Stimulated activated naive B cell treated with anti-CD40 and anti-IgM and Interleukin-4, amounts not matched to agents 10 μg/mL and 1 μg/mL and 100 μg/mL, for 72 hours (primary cell): ENCODE results near the gene MINDY3.
"Not testable (repeated sequence)": the region's sequence is repeated elsewhere in the genome, so short reads cannot be mapped to it uniquely, and the experiment has no call there.

ENCODE experiments used
- ATAC-seq, 2 donors: fragments of 150-1000 bp; cut with Tn5 transposase; replicated peaks; 2 replicates each; pipeline ENCODE4 v1.10.0; 2021; ENCODE audit warnings: moderate library complexity in 1 of 2
- DNase-seq: peaks from one replicate; pipeline ENCODE4 v3.0.0; 2021
- H3K27ac Mint-ChIP-seq: one replicate; pipeline ENCODE4 v1.8.0; 2022; ENCODE audit warnings: mild to moderate bottlenecking, mixed read lengths
- H3K27me3 Mint-ChIP-seq, 2 donors: one replicate each; pipeline ENCODE4 v1.8.0; 2022; ENCODE audit warnings: mixed read lengths in 2 of 2
- H3K36me3 Mint-ChIP-seq, 2 donors: one replicate each; pipeline ENCODE4 v1.8.0; 2022; ENCODE audit warnings: mixed read lengths in 2 of 2, mild to moderate bottlenecking in 1 of 2
- H3K4me1 Mint-ChIP-seq, 2 donors: one replicate each; pipeline ENCODE4 v1.8.0; 2022; ENCODE audit warnings: mixed read lengths in 2 of 2, mild to moderate bottlenecking in 1 of 2
- H3K4me3 Mint-ChIP-seq, 2 donors: one replicate each; pipeline ENCODE4 v1.8.0; 2022; ENCODE audit warnings: mild to moderate bottlenecking in 2 of 2, mixed read lengths in 2 of 2, moderate library complexity in 1 of 2
- H3K9me3 Mint-ChIP-seq, 2 donors: one replicate each; pipeline ENCODE4 v1.8.0; 2022; ENCODE audit warnings: mixed read lengths in 2 of 2, mild to moderate bottlenecking in 1 of 2

The MINDY3 gene

DNA sequence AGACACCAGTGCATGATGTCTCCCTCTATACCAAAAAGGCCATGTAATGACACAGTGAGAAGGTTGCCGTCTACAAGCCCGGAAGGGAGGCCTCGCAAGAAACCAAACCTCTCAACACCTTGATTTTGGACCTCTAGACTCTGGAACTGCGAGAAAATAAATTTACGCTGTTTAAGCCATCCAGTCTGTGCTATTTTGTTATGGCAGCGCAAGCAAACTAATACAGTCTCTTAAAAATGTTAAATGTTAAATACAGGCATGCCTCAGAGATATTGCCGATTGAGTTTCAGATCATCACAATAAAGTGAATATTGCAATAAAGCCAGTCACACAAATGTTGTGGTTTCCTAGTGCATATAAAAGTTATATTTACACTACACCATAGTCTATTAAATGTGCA lies 5.0 kb upstream of the MINDY3 start:
- H3K9me3 Mint-ChIP-seq: peaks cover 4 to 6% of the 10 kb centered on the region in 2 donors
- H3K36me3 Mint-ChIP-seq: peaks cover 2 to 4% of the 10 kb centered on the region in 2 donors
- no peak overlapping the region for H3K27ac Mint-ChIP-seq
- H3K27me3 Mint-ChIP-seq: peaks cover 42 to 55% of the 10 kb centered on the region in 2 donors
- no peak for ATAC-seq
- H3K4me1 Mint-ChIP-seq: no peaks in the 10 kb centered on the region
- DNase-seq: no peak
- H3K4me3 Mint-ChIP-seq: no peak overlapping the region

DNA sequence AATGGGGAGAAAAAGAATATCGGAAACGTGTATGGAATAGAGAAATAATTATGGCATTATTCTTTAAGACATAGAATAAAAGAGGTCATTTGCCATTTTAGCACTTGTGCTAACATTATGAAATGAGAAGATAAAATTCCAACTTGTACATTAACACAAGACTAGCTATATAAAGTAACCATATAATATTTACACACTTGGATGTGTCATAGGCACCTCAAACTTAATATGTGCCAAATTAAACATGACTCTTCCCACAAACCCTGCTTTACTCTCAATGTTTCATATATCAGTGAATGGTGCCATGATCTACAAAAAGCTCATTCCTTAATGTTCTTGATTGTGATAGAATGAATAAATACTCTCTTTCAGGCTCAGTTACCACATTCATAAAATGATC lies 4.1 kb upstream of the MINDY3 start:
- peaks cover 0 to 2% of the 10 kb centered on the region in 2 donors for H3K4me1 Mint-ChIP-seq
- ATAC-seq: no peak
- no peak overlapping the region for H3K4me3 Mint-ChIP-seq
- DNase-seq: no peak
- H3K9me3 Mint-ChIP-seq: peaks cover 4 to 6% of the 10 kb centered on the region in 2 donors
- H3K27me3 Mint-ChIP-seq: peaks cover 42 to 52% of the 10 kb centered on the region in 2 donors
- peaks cover 2 to 4% of the 10 kb centered on the region in 2 donors for H3K36me3 Mint-ChIP-seq
- no peak overlapping the region for H3K27ac Mint-ChIP-seq

DNA sequence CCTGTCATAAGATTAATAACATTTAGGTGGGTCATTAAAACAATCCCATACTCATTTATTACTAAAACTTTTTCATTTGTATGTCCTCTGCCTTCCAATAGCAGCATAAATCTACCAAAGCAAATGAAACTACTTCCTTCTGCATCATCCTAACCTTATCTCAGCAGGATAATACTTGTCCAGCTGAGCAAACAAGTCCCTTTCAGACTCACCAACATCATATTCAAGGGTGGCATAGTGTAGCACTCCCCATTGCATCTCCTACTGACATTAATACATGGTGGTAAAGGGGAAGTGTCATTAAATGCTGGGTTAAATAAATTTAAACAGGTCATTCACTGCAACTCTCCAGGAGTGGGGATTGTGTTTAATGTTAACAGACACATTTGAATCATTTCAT lies 3.4 kb upstream of the MINDY3 start:
- H3K36me3 Mint-ChIP-seq: peaks cover 2 to 4% of the 10 kb centered on the region in 2 donors
- H3K27ac Mint-ChIP-seq: no peak overlapping the region
- DNase-seq: no peak
- peaks cover 41 to 50% of the 10 kb centered on the region in 2 donors for H3K27me3 Mint-ChIP-seq
- ATAC-seq: no peak
- peaks cover 3 to 5% of the 10 kb centered on the region in 2 donors for H3K4me1 Mint-ChIP-seq
- H3K9me3 Mint-ChIP-seq: peaks cover 4 to 6% of the 10 kb centered on the region in 2 donors
- no peak overlapping the region for H3K4me3 Mint-ChIP-seq

DNA sequence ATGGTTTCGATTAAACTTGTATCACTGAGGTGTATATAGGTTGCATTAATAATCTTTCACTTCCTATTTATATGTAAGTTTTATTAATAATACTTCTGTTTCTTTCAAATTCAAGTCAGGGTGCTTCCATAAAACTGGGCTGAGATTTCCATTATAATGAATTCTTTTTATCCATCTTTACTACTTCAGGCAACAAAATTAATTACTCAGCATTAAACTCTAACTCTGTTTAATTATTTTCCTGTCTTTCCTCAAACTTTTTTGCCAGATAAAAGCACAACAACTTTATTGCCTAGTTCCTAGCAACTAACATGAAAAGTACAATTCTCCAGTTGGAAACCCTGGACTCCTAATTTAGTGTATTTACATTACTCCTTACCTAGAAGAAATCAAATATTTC lies 3.0 kb upstream of the MINDY3 start:
- peaks cover 5% of the 10 kb centered on the region in 2 donors for H3K4me1 Mint-ChIP-seq
- H3K36me3 Mint-ChIP-seq: peaks cover 2 to 4% of the 10 kb centered on the region in 2 donors
- H3K9me3 Mint-ChIP-seq: peaks cover 4 to 6% of the 10 kb centered on the region in 2 donors
- no peak overlapping the region for H3K27ac Mint-ChIP-seq
- H3K4me3 Mint-ChIP-seq: no peak overlapping the region
- peaks cover 38 to 47% of the 10 kb centered on the region in 2 donors for H3K27me3 Mint-ChIP-seq
- DNase-seq (no peak), ATAC-seq (no peak)

DNA sequence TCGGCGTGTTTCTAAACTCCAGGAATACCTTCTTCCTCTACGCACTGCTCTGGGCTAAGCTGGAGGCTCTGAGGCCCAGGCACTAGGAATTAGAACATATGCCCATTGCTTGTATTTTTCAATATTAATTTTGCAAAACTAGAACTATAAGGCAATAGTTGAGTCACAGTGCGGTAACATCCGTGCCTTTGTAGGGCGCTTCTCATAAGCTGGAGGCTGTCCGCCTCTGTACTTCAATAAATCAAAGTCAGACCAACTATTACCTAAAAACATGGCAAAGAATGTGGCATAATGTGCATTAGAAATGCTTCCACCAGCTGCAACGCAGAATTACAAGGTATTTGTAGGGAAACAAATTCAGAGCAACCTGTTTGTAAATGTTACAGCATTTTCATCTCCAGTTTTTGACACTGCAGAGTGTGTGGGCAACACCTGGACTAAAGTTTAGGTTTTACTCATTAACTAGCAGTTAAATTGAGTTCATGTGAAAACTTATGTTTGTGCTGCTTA lies 440 bp upstream of the MINDY3 start:
- H3K27ac Mint-ChIP-seq: peak overlapping the region; percentile 93
- peaks cover 3 to 13% of the 10 kb centered on the region in 2 donors for H3K36me3 Mint-ChIP-seq
- no peak for ATAC-seq
- peaks cover 0 to 3% of the 10 kb centered on the region in 2 donors for H3K9me3 Mint-ChIP-seq
- no peak for DNase-seq
- peak overlapping the region; percentile 97 to 98 for H3K4me3 Mint-ChIP-seq
- H3K4me1 Mint-ChIP-seq: peaks cover 15 to 25% of the 10 kb centered on the region in 2 donors
- H3K27me3 Mint-ChIP-seq: peaks cover 16 to 24% of the 10 kb centered on the region in 2 donors

DNA sequence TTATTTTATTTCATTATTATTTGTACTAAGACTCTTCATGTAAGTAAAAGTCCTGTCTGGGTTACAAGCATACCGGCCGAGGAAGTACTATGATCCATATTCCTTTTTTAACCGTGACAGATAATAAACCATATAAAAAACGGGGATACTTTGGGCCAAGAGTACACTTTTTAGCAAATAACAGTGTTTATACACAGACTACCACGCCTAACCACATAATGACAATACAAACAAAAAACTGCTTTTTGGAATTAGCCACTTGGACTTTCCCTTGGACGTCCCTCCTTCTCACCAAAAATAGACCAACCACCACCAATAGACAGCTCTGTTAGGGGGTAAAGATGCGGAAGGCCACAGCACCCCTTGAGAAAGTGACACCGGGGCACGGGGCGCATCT lies 800 bp downstream of the MINDY3 start:
- H3K9me3 Mint-ChIP-seq: peaks cover 0 to 3% of the 10 kb centered on the region in 2 donors
- H3K36me3 Mint-ChIP-seq: peaks cover 7 to 14% of the 10 kb centered on the region in 2 donors
- DNase-seq: no peak
- H3K4me3 Mint-ChIP-seq: peak overlapping the region; percentile 97 to 98
- peaks cover 15 to 28% of the 10 kb centered on the region in 2 donors for H3K4me1 Mint-ChIP-seq
- peaks cover 10 to 13% of the 10 kb centered on the region in 2 donors for H3K27me3 Mint-ChIP-seq
- ATAC-seq: no peak
- peak overlapping the region; percentile 93 for H3K27ac Mint-ChIP-seq

DNA sequence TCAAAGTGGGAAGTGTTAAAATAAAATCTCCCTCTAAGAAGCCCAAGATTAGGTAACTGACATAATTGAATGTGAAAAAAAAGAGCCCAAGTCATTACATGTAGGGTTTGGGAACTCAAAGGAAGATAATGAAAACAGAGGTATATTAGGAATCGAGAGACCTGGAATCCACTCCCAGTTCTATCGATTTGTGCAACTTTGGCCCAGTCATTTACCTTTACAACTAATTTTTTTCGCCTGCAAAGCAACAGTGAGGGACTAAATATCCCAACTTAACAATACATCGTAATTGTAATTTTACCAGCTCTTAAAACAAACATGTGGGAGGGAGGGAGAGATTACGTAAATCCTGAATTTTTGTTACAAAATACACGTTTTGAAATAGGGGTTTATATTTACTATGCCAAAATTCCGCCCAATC lies 1.4 kb downstream of the MINDY3 start:
- DNase-seq: no peak
- peaks cover 13 to 21% of the 10 kb centered on the region in 2 donors for H3K36me3 Mint-ChIP-seq
- peak overlapping the region; percentile 62 to 71 for H3K4me3 Mint-ChIP-seq
- ATAC-seq: no peak
- no peak overlapping the region for H3K27ac Mint-ChIP-seq
- peaks cover 0 to 2% of the 10 kb centered on the region in 2 donors for H3K9me3 Mint-ChIP-seq
- peaks cover 15 to 33% of the 10 kb centered on the region in 2 donors for H3K4me1 Mint-ChIP-seq
- H3K27me3 Mint-ChIP-seq: peaks cover 6% of the 10 kb centered on the region in 2 donors

DNA sequence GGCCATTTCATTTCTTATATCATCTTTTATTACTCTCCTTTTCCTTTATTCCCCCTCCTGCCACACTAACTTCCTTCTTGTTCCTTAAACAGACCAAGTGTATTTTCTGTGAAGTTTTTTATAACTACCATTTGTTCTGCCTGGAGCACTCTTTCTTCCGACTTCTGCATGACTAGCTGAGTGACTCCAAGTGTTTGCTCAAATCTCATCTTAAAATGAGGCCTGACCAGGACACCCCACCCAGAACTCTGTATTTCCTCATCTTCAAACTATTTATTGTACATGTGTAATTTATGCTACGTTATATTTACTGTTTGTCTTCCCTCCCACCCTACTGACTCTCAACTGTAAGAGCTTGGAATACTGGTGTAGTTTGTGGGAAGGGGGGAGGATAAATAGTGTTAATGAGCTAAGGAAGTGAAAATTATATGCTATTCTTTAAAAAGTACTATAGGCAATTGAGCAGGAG lies 3.2 kb downstream of the MINDY3 start:
- no peak overlapping the region for H3K27ac Mint-ChIP-seq
- ATAC-seq: no peak
- no peaks in the 10 kb centered on the region for H3K27me3 Mint-ChIP-seq
- no peak for DNase-seq
- no peak overlapping the region for H3K4me3 Mint-ChIP-seq
- peaks cover 19 to 37% of the 10 kb centered on the region in 2 donors for H3K4me1 Mint-ChIP-seq
- peaks cover 2% of the 10 kb centered on the region in 2 donors for H3K9me3 Mint-ChIP-seq
- peaks cover 20 to 33% of the 10 kb centered on the region in 2 donors for H3K36me3 Mint-ChIP-seq

DNA sequence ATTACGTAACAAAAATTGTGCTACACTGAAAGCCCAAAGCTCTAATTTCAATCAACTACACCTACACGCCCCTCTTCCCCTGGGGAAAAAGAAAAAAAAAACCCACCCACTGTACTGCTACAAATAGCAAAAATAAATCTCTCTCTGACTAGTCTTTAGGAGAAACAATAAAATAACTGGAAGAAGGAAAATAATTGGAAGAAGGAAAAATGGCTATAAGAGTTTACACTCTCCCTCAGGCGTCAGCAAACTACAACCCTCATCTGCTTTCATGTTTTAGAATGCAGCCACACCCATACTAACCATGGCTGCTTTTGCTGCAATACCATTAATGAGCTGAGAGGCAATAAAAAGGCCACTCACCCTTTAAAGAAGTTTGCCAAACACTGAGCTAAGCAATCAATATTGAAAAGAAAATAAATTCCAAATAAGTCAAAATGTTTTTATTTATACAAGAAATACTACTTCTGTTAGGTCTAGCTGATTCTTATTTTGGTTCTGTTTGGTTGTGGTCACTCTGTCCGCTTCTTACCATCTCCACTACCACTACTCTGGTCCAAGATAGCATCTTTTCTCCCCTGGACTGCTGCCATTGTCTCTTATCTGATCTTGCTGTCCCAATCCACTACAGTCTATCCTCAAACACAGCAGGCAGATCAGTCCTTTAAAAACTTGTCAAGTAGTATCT lies 3.8 kb downstream of the MINDY3 start:
- Mint-ChIP-seq H3K9me3 (peaks cover 9% of the 10 kb centered on the region in 2 donors), H3K4me1 (peaks cover 25 to 37% of the 10 kb centered on the region in 2 donors), H3K27ac (no peak overlapping the region), H3K36me3 (peaks cover 27 to 39% of the 10 kb centered on the region in 2 donors), H3K27me3 (no peaks in the 10 kb centered on the region), H3K4me3 (no peak overlapping the region)
- ATAC-seq (no peak), DNase-seq (no peak)

DNA sequence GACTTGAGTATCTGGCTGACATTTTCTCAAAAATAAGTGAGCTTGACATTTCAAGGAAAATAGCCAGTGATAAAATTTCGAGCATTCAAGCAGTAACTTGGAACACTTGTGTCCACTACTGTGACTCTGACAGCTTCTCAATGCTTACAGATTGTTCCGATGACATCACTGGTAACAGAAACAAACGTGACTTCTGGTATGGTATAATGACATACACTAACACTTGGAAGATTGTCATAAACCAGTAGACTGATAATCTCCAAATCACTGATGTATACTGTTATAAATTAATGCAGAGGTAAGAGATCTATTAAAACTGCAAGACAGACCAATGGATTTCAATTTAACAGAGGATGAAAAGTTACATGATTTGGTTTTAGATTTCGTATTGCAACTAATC lies 6.5 kb downstream of the MINDY3 start:
- Mint-ChIP-seq H3K27ac (no peak overlapping the region), H3K4me3 (no peak overlapping the region), H3K9me3 (peaks cover 18 to 19% of the 10 kb centered on the region in 2 donors), H3K27me3 (no peaks in the 10 kb centered on the region), H3K4me1 (peaks cover 25 to 35% of the 10 kb centered on the region in 2 donors), H3K36me3 (peaks cover 48 to 63% of the 10 kb centered on the region in 2 donors)
- no peak for ATAC-seq
- no peak for DNase-seq

DNA sequence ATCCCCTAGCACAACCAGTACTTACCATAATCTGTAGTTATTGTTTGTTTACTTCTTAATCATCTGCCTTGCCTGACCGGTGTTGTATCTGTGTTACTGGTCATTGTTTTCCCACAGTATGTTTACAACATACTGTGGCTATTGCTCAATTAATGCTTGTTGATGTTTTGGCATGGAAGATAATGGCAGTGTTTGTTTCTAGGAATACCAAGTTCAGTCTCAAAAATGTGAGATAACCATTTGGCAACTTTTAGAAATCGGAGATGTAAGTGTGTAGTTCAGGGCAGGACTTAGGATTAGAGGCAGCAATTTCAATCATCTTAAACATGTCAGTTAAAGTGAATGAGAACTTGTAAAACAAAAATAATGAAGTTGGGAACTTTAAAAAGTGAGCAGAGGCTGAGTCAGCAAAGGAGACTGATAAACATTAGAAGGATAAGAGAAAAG lies 8.2 kb downstream of the MINDY3 start:
- H3K9me3 Mint-ChIP-seq: peaks cover 18 to 19% of the 10 kb centered on the region in 2 donors
- no peak for ATAC-seq
- DNase-seq: no peak
- H3K36me3 Mint-ChIP-seq: peaks cover 52 to 70% of the 10 kb centered on the region in 2 donors
- H3K27ac Mint-ChIP-seq: no peak overlapping the region
- H3K4me3 Mint-ChIP-seq: no peak overlapping the region
- no peaks in the 10 kb centered on the region for H3K27me3 Mint-ChIP-seq
- H3K4me1 Mint-ChIP-seq: peaks cover 22 to 24% of the 10 kb centered on the region in 2 donors

DNA sequence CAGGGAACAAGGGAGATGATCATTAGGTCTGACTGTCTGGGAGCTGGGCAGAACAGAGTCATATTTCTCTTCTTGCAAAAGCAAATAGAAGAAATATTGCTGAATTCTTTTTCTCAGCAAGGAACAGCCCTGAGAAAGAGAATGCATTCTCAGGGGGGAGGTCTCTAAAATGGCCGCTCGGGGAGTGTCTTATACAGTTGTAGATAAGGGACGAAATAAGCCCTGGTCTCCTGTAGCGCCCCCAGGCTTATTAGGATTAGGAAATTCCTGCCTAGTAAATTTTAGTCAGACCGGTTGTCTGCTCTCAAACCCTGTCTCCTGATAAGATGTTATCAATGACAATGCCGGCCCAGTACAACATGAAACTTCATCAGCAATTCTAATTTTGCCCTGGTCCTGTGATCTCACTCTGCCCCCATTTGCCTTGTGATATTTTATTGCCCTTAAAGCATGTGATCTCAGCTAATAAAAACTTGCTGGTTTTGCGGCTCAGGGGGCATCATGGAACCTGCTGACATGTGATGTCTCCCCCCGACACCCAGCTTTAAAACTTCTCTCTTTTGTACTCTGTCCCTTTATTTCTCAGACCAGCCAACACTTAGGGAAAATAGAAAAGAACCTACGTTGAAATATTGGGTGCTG lies 9.8 kb downstream of the MINDY3 start:
- not testable (repeated sequence) for DNase-seq, ATAC-seq, H3K27me3 Mint-ChIP-seq, H3K4me3 Mint-ChIP-seq, H3K27ac Mint-ChIP-seq
- Mint-ChIP-seq H3K36me3 (peaks cover 49 to 60% of the 10 kb centered on the region in 2 donors), H3K4me1 (peaks cover 13 to 15% of the 10 kb centered on the region in 2 donors), H3K9me3 (peaks cover 18 to 19% of the 10 kb centered on the region in 2 donors)

DNA sequence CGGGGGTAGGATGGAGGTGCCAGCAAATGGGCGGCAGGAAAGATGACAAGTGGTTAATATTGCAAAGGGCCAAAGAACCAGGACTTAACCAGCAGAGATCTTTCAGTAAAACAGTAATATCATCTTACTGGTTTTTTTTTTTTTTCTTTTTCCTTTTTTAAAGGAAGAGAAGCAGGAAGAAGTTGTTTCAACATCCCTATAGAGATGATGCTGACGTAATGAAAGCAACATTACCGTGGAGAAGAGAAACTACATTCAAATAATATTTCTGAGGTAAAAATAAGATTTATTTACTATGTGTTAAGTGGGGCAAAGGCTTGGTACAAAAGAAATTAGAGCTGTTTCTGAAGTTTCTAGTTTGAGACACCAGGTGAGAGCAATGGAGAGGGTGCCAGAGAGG lies 11.0 kb downstream of the MINDY3 start:
- no peak for DNase-seq
- ATAC-seq: no peak
- Mint-ChIP-seq H3K4me3 (no peak overlapping the region), H3K27me3 (no peaks in the 10 kb centered on the region), H3K9me3 (peaks cover 18 to 19% of the 10 kb centered on the region in 2 donors), H3K4me1 (peaks cover 7 to 15% of the 10 kb centered on the region in 2 donors), H3K27ac (no peak overlapping the region), H3K36me3 (peaks cover 43 to 56% of the 10 kb centered on the region in 2 donors)

DNA sequence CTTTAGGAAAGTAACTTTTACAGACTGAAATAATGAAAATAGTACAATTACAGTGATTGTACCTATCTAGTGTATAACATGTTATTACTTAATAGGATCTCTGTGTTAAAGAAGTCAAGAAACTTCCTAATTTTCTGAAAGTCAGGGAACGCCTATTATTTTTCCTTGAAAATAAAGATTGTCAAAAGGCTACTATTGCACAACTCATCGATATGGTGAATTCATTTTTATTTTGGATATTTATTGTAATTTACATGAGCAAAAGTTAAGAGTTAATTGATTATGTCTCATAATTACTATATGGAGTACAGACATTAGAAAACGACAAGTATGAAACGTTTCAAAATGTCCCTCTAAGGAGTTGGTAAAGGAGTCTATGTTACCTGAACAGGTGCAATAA lies 12.8 kb downstream of the MINDY3 start:
- Mint-ChIP-seq H3K4me1 (peaks cover 0 to 12% of the 10 kb centered on the region in 2 donors), H3K27ac (no peak overlapping the region), H3K4me3 (no peak overlapping the region), H3K36me3 (peaks cover 34 to 48% of the 10 kb centered on the region in 2 donors), H3K27me3 (no peaks in the 10 kb centered on the region), H3K9me3 (peaks cover 16 to 19% of the 10 kb centered on the region in 2 donors)
- no peak for DNase-seq
- ATAC-seq: no peak
